ENCODE results near the gene MOB3A. TPM values are rescaled to one million over a fixed set of nuclear protein-coding genes. Genes with fewer than 3 reads are reported as not detected.

Gene MOB3A
- total and polyA plus RNA-seq, 9 of the 15 experiments (the other 6 are each of a cell fraction or from before 2014, with no cell fraction given): 1.1 to 24.1 (median 6.0) TPM

- TF ChIP-seq, protein P1, sequence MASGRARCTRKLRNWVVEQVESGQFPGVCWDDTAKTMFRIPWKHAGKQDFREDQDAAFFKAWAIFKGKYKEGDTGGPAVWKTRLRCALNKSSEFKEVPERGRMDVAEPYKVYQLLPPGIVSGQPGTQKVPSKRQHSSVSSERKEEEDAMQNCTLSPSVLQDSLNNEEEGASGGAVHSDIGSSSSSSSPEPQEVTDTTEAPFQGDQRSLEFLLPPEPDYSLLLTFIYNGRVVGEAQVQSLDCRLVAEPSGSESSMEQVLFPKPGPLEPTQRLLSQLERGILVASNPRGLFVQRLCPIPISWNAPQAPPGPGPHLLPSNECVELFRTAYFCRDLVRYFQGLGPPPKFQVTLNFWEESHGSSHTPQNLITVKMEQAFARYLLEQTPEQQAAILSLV (tag; IDR thresholded peaks at IDR 0.05): peak; percentile 57; the same call in 1 of the 2 replicates
- TF ChIP-seq, protein P2, sequence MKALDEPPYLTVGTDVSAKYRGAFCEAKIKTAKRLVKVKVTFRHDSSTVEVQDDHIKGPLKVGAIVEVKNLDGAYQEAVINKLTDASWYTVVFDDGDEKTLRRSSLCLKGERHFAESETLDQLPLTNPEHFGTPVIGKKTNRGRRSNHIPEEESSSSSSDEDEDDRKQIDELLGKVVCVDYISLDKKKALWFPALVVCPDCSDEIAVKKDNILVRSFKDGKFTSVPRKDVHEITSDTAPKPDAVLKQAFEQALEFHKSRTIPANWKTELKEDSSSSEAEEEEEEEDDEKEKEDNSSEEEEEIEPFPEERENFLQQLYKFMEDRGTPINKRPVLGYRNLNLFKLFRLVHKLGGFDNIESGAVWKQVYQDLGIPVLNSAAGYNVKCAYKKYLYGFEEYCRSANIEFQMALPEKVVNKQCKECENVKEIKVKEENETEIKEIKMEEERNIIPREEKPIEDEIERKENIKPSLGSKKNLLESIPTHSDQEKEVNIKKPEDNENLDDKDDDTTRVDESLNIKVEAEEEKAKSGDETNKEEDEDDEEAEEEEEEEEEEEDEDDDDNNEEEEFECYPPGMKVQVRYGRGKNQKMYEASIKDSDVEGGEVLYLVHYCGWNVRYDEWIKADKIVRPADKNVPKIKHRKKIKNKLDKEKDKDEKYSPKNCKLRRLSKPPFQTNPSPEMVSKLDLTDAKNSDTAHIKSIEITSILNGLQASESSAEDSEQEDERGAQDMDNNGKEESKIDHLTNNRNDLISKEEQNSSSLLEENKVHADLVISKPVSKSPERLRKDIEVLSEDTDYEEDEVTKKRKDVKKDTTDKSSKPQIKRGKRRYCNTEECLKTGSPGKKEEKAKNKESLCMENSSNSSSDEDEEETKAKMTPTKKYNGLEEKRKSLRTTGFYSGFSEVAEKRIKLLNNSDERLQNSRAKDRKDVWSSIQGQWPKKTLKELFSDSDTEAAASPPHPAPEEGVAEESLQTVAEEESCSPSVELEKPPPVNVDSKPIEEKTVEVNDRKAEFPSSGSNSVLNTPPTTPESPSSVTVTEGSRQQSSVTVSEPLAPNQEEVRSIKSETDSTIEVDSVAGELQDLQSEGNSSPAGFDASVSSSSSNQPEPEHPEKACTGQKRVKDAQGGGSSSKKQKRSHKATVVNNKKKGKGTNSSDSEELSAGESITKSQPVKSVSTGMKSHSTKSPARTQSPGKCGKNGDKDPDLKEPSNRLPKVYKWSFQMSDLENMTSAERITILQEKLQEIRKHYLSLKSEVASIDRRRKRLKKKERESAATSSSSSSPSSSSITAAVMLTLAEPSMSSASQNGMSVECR (CRISPR knock-in tag; IDR thresholded peaks at IDR 0.05): peak; percentile 74
- TF ChIP-seq HINFP (tag; conservative IDR thresholded peaks at IDR 0.05; ENCODE audit: low read depth) (0 out of 2 replicates have a peak, but pooled peaks have one; percentile 27), EHMT2 (IDR thresholded peaks at IDR 0.05) (no peak), FOXM1 (IDR thresholded peaks at IDR 0.05; ENCODE audit: low read depth) (no peak; the same call in 1 of the 2 replicates), FOXM1 (CRISPR knock-in tag; IDR thresholded peaks at IDR 0.05; ENCODE audit: low read depth) (peak; percentile 21; the same call in 1 of the 2 replicates), RAD21 (CRISPR knock-in tag; conservative IDR thresholded peaks at IDR 0.05 in 1 of 2, IDR thresholded peaks at IDR 0.05 in 1 of 2) (peak in 1 of 2 experiments; percentile 29; a peak in 2 of 4 replicates), ZNF274 (IDR thresholded peaks at IDR 0.05; ENCODE audit: borderline replicate concordance, low read depth, low read length) (no peak), CREB3 (tag; conservative IDR thresholded peaks at IDR 0.05; ENCODE audit: low read depth) (0 out of 2 replicates have a peak, but pooled peaks have one; percentile 53), SAP30 (IDR thresholded peaks at IDR 0.05; ENCODE audit: borderline replicate concordance, insufficient read depth, low read depth, low read length, poor library complexity, severe bottlenecking) (peak; percentile 57), PRPF4 (IDR thresholded peaks at IDR 0.05; ENCODE audit: insufficient read depth, low read depth, low read length, poor library complexity, severe bottlenecking) (peak; percentile 90), ETV5 (CRISPR knock-in tag; IDR thresholded peaks at IDR 0.05; ENCODE audit: low read depth) (peak; percentile 71), ESRRB (CRISPR knock-in tag; IDR thresholded peaks at IDR 0.05; ENCODE audit: borderline replicate concordance) (no peak), KDM1A (IDR thresholded peaks at IDR 0.05) (peak; percentile 86 to 95)
These were observed 44.9 kb downstream of the MOB3A start, which contains the start of gene MKNK2 (continued) for GRCh38 chr19:2050991-2051772.

Measured in K562 (cell line).